Measurements from ENCODE around the gene ORC2. TPM values are rescaled to one million over a fixed set of nuclear protein-coding genes. Genes with fewer than 3 reads are reported as not detected.
A peak's percentile ranks its signal among the peaks of the same experiment; 100 is the strongest.
"Not testable (repeated sequence)": the region's sequence is repeated elsewhere in the genome, so short reads cannot be mapped to it uniquely, and the experiment has no call there.

ORC2 gene
- total RNA-seq, 1 experiment from 2014 or later, result 17.7 TPM

- Histone ChIP-seq H4K20me1 (ENCODE audit: low read length) (no peaks in the 10 kb centered on the region), H3K27me3 (ENCODE audit: low read length) (no peaks in the 10 kb centered on the region), H3K79me2 (ENCODE audit: low read length) (peaks cover 62% of the 10 kb centered on the region), H2AFZ (ENCODE audit: low read length) (peak within 1 kb of the TSS; percentile 94), H3K4me1 (ENCODE audit: insufficient read depth, low read length) (peaks cover 9% of the 10 kb centered on the region), H3K27ac (ENCODE audit: low read length) (peak within 1 kb of the TSS; percentile 96), H3F3A (ENCODE audit: low read length, unreplicated experiment) (peaks cover 5% of the 10 kb centered on the region), H3K36me3 (ENCODE audit: low read depth, low read length) (peaks cover 18% of the 10 kb centered on the region; the same call in 1 of the 2 replicates), H3K4me2 (ENCODE audit: low read length) (peak within 1 kb of the TSS; percentile 93), H3K4me3 (ENCODE audit: low read length) (peak within 1 kb of the TSS; percentile 87), H3K9me2 (replicated peaks; ENCODE audit: low read length) (no peaks in the 10 kb centered on the region), H3K9ac (ENCODE audit: low read length) (peak within 1 kb of the TSS; percentile 97), H3K9me3 (ENCODE audit: low read length) (no peaks in the 10 kb centered on the region)
- CTCF ChIA-PET, result interaction anchor here (0.8 kb wide), 1 partner anchor 25 kb away, joined by 3 read pairs; the partner anchor contains the start of gene CLK1
- peak; percentile 82 for ATAC-seq
- TF ChIP-seq EZH2phosphoT487 (IDR thresholded peaks at IDR 0.05; ENCODE audit: borderline replicate concordance, low read length) (no peak), CTCF (conservative IDR thresholded peaks at IDR 0.05; ENCODE audit: low read depth, low read length) (no peak), EZH2 (IDR thresholded peaks at IDR 0.05; ENCODE audit: low read length, unreplicated experiment) (no peak)
- POLR2A ChIA-PET (ENCODE audit: unreplicated experiment), result interaction anchor here (0.6 to 1.2 kb wide), 2 partner anchors 8 to 24 kb away, joined by 3 read pairs; partner anchors contain the start of gene CLK1
- peak; percentile 99 for DNase-seq
- intact Hi-C loops (cut with micrococcal nuclease), result loop anchor here (1.0 to 10.0 kb wide), 4 partner anchors 24 to 314 kb away; partner anchors contain the start of genes CLK1 and NDUFB3
- BruUV-seq (replicated peaks), result TSS peak; percentile 74
Measured at GRCh38 chr2:200888704-200889625, 74.5 kb downstream of the ORC2 start, which contains the start of the genes NIF3L1 and PPIL3. NIF3L1 (plus strand) TSS chr2:200889371; CDS start chr2:200891944, 2,573 bp downstream. PPIL3 (minus strand) TSS chr2:200889077; CDS start chr2:200887615, 1,462 bp downstream.

GRCh38 chr2:200881715-200882249, 81.7 kb downstream of the ORC2 start:
- intact Hi-C loops (cut with micrococcal nuclease), result loop anchor here (10.0 kb wide), 1 partner anchor 307 kb away; no protein-coding TSS in a partner anchor

GRCh38 chr2:200878289-200878880, 85.1 kb downstream of the ORC2 start:
- ATAC-seq, result no peak
- peaks cover 18% of the 10 kb centered on the region for H3K36me3 ChIP-seq (ENCODE audit: low read depth, low read length)
- H3K4me2 ChIP-seq (ENCODE audit: low read length), result no peak overlapping the region
- no peaks in the 10 kb centered on the region for H3K27me3 ChIP-seq (ENCODE audit: low read length)
- no peaks in the 10 kb centered on the region for H3K79me2 ChIP-seq (ENCODE audit: low read length)
- DNase-seq, result no peak
- intact Hi-C loops (cut with micrococcal nuclease), result no loop called here
- TF ChIP-seq CTCF (conservative IDR thresholded peaks at IDR 0.05; ENCODE audit: low read depth, low read length) (no peak), EZH2 (IDR thresholded peaks at IDR 0.05; ENCODE audit: low read length, unreplicated experiment) (no peak), EZH2phosphoT487 (IDR thresholded peaks at IDR 0.05; ENCODE audit: borderline replicate concordance, low read length) (no peak)
- no peaks in the 10 kb centered on the region for H3F3A ChIP-seq (ENCODE audit: low read length, unreplicated experiment)
- H3K9ac ChIP-seq (ENCODE audit: low read length), result no peak overlapping the region
- no TSS peak for BruUV-seq (replicated peaks)
- H3K9me3 ChIP-seq (ENCODE audit: low read length), result no peaks in the 10 kb centered on the region
- H4K20me1 ChIP-seq (ENCODE audit: low read length), result no peaks in the 10 kb centered on the region
- H2AFZ ChIP-seq (ENCODE audit: low read length), result no peak overlapping the region
- H3K9me2 ChIP-seq (replicated peaks; ENCODE audit: low read length), result no peaks in the 10 kb centered on the region
- CTCF ChIA-PET, result no interaction called here
- H3K27ac ChIP-seq (ENCODE audit: low read length), result no peak overlapping the region
- POLR2A ChIA-PET (ENCODE audit: unreplicated experiment), result no interaction called here
- H3K4me1 ChIP-seq (ENCODE audit: insufficient read depth, low read length), result no peaks in the 10 kb centered on the region
- no peak overlapping the region for H3K4me3 ChIP-seq (ENCODE audit: low read length)

More at GRCh38 chr2:200881715-200882249, 81.7 kb downstream of the ORC2 start:
- H3K4me3 ChIP-seq (ENCODE audit: low read length); H3K4me1 ChIP-seq (ENCODE audit: insufficient read depth, low read length); CTCF ChIA-PET; H3K9ac ChIP-seq (ENCODE audit: low read length); H3K27ac ChIP-seq (ENCODE audit: low read length); ATAC-seq; H4K20me1 ChIP-seq (ENCODE audit: low read length); BruUV-seq (replicated peaks); H3F3A ChIP-seq (ENCODE audit: low read length, unreplicated experiment); H3K9me3 ChIP-seq (ENCODE audit: low read length); POLR2A ChIA-PET (ENCODE audit: unreplicated experiment); H3K79me2 ChIP-seq (ENCODE audit: low read length); H3K4me2 ChIP-seq (ENCODE audit: low read length); H3K9me2 ChIP-seq (replicated peaks; ENCODE audit: low read length); DNase-seq; H3K27me3 ChIP-seq (ENCODE audit: low read length); H2AFZ ChIP-seq (ENCODE audit: low read length): not testable (repeated sequence)
- H3K36me3 ChIP-seq (ENCODE audit: low read depth, low read length), result peaks cover 23% of the 10 kb centered on the region; the same call in 1 of the 2 replicates
